Left hindlimb (tissue), 1 donor: ENCODE data around the gene PHLDA3.

Experiments
- DNase-seq: peaks from one replicate; pipeline ENCODE4 v3.0.0-alpha.2; 2018

PHLDA3 gene

DNA sequence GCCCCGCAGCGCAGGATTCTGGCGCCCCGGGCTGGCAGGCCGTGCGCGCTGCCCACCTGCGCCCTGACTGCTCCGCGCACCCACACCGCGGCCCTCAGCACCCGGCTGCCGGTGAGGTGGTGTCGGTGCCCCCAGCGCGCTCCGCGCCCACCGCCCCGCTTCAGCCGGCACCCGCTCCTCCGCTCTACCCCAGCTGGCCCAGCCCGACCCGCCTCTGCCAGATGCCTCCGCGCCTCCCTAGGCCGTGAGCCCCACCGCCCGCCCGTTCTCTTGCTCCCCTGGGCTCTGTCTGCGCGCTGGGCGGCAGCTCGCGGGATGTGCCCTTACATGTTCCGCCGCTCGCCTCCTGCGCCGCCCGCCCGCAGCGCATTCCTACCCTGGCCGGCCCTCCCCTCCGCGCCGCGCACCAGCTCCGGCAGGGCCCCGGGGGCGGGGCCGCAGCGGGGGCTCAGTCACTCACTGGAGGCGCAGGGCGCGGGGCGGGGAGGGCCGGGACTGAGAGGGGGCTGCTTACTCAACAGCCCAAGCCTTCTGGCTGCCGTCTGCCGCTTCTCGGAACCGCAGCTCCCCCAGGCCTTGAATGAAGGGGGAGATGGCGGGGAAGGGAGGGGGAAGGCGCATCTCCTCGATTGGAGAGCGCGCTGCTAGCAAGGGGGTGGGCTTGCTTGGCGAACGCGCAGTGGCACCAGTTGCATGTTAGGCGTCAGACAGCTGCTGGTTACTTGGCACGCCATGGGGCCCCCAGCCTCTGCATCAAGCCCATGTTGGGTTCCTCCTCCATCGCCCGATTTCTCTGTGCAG, at the start of gene PHLDA3:
TSS of gene PHLDA3 (minus strand) at position 345 of the 801 bp plus-strand sequence. CDS start 402 bp downstream, outside the sequence.
- DNase-seq = peak; percentile 90

DNA sequence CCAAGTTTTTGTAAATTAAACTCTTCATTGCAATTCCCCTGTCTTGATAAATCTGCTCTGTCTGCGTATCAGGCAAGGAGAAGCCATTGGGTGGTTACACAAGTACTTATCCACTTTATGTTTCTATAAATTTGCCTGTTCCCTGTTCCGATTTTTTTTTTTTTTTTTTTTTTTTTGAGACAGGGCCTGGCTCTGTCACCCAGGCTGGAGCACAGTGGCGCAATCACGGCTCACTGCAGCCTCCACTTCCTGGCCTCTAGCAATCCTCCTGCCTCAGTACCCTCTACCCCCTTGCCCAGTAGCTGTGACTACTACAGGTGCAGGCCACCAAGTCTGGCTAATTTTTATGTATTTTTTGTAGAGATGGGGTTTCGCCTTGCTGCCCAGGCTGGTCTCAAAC, 49.1 kb upstream of the PHLDA3 start:
- DNase-seq = no peak

GRCh38 chr1:201517631-201518030, 48.6 kb upstream of the PHLDA3 start:
- DNase-seq = no peak

GRCh38 chr1:201516511-201517127, 47.6 kb upstream of the PHLDA3 start:
- DNase-seq = no peak

GRCh38 chr1:201515895-201516294, 46.9 kb upstream of the PHLDA3 start:
- DNase-seq = no peak

- no peak for DNase-seq
Measured at GRCh38 chr1:201515062-201515750, 46.2 kb upstream of the PHLDA3 start.

DNA sequence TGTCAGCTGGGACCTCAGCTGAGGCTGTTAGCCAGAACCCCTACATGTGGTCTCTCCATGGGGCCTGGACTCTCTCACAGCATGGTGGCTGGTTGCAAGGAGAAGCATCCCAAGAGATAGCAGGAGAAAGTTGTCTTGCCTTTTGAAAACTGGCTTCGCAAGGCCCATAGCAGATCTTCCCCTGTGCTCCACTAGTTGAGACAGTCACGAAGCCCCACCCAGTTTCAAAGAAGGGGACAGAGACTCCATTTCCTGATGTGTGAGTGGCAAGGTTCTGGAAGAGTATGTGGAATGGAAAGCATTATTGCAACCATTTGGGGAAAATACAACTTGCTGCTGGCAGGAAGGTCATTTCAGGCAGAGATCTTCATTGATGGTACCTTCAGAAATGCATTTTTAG, 45.5 kb upstream of the PHLDA3 start:
- DNase-seq = no peak

DNA sequence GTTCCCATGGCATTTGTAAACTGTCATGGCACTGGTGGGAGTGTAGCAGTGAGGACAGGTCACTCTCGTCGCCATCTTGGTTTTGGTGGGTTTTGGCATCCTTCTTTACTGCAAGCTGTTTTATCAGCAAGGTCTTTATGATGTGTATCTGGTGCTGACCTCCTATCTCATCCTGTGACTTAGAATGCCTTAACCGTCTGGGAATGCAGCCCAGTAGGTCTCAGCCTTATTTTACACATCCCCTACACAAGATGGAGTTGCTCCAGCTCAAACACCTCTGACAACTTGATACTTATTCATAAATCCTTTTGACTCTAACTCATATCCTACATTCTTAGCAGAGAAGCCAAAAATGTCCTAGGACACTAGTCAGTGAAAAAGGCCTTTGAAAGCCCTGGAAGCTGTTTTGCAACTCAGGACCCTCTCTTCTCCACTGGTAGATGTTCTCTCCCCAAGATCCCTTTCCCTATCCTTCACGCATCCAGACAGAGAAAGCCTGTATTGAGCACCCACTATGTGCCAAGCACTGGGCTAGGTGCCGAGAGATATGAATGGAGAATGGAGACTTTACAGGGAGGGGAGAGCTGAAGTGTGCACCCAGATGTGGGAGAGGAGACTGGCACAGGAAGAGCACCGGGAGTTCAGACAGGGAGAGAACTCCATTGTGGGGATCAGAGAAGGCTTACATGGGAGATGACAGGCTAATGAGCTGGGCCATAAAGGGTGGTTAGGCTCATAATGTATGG, 44.7 kb upstream of the PHLDA3 start:
- DNase-seq = no peak

DNA sequence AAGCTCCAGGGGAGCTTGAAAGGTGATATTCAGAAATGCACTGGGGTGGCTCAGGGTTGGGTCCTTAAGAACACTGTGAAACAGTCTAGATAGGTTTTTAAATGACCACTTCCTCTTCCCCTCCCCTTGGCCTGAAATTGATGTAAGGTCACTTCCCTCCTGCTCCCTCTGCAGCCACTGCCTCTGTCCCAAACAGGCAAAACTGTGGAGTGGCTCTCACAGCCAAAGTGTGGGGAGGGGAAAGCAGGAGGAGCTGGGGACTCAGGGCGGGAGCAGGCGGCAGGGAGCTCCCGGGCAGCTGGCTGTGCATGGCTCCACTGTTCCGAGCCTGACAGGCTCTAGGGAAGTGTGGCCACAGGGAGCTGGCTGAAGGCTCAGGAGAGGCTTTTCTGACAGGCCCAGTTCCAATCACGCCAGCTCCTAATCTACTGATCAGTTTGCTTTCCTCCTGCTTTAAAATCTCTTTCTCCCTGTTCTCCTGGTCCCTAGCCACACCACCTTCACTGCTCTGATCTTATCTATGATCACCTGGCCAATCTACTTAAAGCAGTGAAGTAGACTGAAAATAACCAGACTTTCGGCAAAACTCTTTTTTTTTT, 43.1 kb upstream of the PHLDA3 start:
- peak; percentile 71 for DNase-seq

GRCh38 chr1:201511396-201511940, 42.5 kb upstream of the PHLDA3 start:
- no peak for DNase-seq

DNA sequence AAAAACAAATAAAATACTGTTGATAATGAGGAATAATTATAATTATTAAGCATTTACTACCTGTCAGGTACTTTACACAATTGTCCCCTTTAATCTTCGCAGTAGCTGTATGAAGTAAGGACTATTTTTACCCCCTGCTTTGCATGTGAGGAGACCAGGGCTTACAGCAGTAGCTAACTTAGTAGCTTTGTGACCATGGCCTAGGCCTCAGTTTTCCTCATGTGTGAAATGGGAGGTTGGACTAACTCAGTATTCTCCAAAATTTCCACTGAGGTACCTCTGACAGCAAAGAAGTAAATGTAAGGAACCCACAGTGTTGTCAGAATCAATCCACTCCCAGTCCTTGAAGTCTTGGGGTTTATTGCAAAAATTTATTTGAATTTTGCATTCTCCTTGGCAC, 41.7 kb upstream of the PHLDA3 start:
- DNase-seq = no peak

GRCh38 chr1:201509601-201510374, 40.8 kb upstream of the PHLDA3 start:
- DNase-seq = no peak

DNA sequence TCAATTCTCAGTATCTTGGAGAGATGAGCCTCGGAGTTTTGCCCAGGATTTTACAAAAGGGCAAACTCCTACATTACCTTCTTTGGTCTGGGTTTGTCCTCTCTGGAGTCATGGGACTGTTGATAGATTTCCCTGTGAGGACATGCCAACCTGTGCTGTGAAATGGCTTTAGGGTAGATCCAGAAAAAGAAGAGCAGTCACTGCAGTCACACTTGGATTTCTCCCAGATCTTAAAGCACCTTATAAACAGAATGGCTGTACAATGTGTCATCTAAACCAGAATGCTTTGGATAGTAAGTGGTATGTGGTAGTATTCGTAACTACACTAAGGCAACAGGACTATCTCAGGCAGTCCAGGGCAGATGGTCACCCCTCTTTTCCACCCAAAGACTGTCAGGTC, 39.8 kb upstream of the PHLDA3 start:
- no peak for DNase-seq

GRCh38 chr1:201507360-201507675, 38.3 kb upstream of the PHLDA3 start:
- no peak for DNase-seq

- DNase-seq = peak; percentile 84
Measured at GRCh38 chr1:201506557-201507359, 37.8 kb upstream of the PHLDA3 start, which contains the start of gene CSRP1. Gene CSRP1, minus strand, starts transcription at chr1:201507123. Its CDS starts 10,820 bp downstream, at chr1:201496303.

- no peak for DNase-seq
Measured at GRCh38 chr1:201506092-201506491, 37.1 kb upstream of the PHLDA3 start.

- DNase-seq = no peak
Measured at GRCh38 chr1:201505503-201505890, 36.5 kb upstream of the PHLDA3 start.

DNA sequence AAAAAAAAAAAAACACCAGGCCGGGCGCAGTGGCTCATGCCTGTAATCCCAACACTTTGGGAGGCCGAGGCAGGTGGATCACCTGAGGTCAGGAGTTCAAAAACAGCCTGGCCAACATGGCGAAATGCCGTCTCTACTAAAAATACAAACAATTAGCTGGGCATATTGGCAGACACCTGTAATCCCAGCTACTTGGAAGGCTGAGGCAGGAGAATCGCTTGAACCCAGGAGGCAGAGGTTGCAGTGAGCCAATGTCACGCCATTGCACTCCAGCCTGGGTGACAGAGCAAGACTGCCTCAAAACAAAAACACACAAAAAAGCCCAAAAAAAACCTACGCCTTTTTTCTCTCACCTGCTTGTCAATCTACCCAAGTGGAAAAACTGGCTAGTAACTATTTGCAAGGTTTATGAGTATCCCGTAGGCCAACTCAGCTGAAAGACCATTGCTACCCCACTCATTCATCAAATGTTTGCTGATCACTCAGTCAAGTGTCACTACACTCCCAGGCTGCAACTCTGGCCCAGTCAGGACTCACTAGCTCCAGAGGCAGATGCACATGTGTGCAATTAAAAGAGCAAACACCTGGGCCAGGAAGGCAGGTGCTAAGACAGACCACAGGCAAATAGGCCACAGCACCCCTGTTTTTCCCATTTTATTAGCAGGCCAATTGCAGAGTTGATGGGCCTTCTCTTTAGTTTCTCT, 36.0 kb upstream of the PHLDA3 start:
- no peak for DNase-seq

DNA sequence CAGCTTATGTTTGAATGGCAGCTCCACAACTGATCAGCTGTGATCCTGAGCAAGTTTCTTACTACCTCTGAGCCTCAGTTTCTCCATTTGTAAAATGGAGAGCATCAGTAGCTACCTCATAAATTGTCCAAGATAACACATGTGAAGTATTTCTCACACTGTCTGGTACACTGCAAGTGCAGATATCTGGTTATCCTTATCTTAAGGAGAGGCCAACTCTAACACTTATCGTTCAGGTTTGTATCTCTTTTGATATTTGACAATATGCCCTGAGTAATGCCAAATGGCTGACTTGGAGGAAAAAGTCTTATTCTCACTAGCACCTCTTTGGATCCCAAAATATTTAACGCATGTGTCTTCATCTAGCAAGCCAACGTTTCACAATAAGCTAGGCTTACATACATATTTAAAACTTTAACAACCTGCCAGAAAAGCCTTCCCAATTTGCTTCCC, 35.2 kb upstream of the PHLDA3 start:
- no peak for DNase-seq
